ENCODE results near the gene TSC1.

The TSC1 gene

GRCh38 chr9:132886334-132886725, 58.1 kb downstream of the TSC1 start:
- no peak for DNase-seq

- no peak for DNase-seq
Observed at GRCh38 chr9:132885720-132886333, 58.6 kb downstream of the TSC1 start.

DNA sequence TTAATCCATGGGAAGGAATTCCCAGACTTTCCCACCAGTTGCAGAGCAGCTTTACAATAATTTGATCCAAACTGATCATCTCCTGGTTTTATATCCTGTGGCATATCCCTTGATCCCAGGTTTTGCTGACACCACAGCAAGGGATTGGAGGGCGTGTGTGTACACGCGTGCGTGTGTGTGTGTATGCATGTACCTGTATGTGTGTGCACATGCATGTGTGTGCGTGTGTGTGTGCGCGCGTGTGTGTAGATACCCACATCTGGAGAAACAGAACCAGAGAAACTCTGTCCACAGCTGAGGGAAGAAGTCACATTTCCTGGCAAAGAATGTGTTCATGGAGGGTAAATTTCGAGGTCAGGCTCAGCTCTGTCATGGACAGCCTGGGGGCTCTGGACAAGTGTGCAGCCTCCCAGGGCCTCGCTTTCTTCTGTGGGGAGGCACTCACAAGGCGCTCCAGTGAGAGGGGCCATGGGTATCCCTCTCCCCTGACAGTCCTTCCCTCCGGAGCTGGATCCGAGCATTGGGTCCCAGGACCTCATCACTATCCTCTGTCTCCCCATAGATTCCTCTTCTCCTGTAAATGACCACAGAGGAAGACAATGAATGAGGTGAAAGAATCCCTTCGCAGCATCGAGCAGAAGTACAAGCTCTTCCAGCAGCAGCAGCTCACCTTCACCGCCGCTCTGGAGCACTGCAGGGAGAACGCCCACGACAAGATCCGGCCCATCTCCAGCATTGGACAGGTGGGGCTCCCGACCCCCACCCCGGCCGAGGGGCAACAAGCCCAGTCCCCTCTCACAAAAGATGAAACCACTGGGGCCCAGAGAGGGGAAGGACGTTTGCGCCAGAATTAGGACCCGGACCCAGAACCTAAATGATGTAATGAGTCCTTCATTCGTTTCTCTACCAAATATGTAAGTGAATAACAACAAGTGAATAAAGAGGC, 60.8 kb downstream of the TSC1 start:
- no peak for DNase-seq

DNA sequence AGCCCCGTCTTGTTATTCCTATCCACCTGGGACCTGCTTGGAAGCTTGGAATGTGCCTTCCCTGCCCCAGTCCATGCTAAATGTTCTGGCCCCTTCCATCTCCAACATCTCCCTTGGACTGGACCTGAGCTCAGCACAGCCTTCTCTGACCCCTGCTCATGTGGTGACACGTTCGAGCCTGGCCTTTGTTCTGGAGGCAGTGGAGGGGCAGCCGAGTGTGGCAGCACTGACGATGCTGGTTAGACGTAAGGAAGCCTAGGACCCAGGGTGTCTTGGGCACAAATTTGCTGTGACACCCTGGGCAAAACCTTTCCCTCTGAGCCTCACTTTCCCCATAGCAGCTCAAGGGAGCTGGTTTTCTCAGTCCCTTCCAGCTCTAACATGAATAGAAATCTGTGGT, 61.8 kb downstream of the TSC1 start:
- no peak for DNase-seq

- DNase-seq: no peak
Observed at GRCh38 chr9:132881826-132882225, 62.6 kb downstream of the TSC1 start.

- DNase-seq: no peak
Observed at GRCh38 chr9:132880324-132880661, 64.1 kb downstream of the TSC1 start.

- DNase-seq: no peak
Observed at GRCh38 chr9:132879457-132880323, 64.7 kb downstream of the TSC1 start.

- peak; percentile 75 for DNase-seq
Observed at GRCh38 chr9:132878695-132879456, 65.5 kb downstream of the TSC1 start, which contains the start of gene SPACA9. TSS of gene SPACA9 (plus strand) at chr9:132878898. CDS start at chr9:132883948, 5,050 bp downstream.

DNA sequence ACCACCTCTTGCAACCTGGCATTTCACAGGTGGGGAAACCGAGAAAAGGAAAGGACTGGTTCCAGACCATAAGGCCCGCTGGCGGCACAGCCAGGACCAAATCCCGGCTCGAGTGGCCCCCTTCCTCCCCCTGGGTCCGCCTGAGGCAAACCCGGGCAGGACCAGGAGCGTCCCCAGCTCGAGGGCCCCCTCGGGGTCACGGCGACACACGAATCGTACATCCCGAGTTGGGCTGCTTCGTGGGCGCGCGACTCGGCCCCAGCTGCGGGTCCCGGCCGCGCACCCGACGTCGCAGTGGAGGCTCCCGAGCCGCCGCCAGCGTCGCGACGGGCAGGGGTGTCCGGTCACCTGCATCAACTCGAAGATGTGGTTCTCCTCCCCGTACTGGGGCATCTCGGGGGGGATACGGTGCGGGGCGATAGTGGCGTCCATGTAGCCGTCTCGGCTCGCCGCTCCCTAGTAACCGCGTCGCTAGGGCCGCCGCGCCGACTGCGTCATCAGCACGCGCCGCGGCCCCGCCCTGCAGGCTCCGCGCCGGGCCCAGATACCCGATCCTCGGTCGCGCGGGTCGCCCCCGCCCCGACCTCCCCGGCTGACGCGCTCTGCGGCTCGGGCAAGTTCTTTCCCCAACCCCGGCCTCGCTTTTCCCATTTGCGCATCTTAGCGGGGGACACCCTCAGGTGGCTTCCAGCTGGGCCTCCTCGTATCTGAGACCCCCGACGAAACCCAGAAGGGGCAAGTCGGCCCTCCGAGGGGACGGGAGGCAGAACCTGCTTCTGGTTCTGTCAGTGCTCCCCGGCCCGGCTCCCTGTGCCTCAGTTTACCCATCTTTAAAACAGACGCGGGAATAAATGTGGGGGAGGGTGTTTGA, 66.4 kb downstream of the TSC1 start, which contains the start of gene AK8:
AK8 (minus strand) TSS at position 461 of the 871 bp plus-strand sequence; CDS start at position 432, 29 bp downstream.
- DNase-seq: peak; percentile 92

DNA sequence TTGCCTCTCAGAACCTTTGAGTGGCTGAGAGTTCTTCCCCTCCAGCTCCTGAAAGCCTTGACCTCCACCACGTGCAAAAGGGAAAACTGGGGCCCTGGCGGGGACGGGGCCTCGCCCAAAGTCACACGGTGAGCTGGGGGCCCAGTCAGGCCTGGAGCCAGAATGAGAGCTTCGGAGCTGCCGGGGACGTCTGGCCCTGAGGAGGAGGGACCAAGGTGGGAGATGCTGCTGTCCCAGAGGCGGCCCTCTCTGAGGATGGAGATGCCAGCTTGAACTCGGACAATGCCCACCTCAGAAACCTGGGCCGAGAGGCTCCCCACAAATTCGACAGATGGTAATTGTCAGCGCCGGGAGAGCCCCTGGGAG, 67.0 kb downstream of the TSC1 start:
- no peak for DNase-seq

GRCh38 chr9:132876849-132877248, 67.6 kb downstream of the TSC1 start:
- DNase-seq: no peak

DNA sequence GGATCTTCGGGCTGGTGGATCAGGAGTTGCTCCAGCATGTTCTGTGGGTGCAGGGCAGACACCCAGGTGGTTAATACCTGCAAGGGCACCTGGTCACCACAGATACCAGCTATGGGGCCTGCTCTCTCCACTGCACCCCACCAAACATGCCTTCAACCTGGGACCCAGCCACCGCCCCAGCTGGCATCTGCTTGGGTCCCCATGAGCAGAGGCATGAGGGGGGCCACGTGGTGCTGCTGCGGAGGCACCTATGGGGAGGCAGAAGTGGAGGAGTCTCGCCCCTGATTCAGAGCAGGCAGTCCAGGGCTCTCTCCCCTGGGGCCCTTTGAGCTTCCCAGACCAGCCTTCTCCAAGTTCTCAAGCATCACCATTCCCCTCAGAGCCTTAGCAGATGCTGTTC, 69.3 kb downstream of the TSC1 start:
- no peak for DNase-seq

- DNase-seq: no peak
Observed at GRCh38 chr9:132873403-132873802, 71.0 kb downstream of the TSC1 start.

GRCh38 chr9:132869266-132869665, 75.2 kb downstream of the TSC1 start:
- DNase-seq: no peak

- no peak for DNase-seq
Observed at GRCh38 chr9:132866898-132867297, 77.5 kb downstream of the TSC1 start.

DNA sequence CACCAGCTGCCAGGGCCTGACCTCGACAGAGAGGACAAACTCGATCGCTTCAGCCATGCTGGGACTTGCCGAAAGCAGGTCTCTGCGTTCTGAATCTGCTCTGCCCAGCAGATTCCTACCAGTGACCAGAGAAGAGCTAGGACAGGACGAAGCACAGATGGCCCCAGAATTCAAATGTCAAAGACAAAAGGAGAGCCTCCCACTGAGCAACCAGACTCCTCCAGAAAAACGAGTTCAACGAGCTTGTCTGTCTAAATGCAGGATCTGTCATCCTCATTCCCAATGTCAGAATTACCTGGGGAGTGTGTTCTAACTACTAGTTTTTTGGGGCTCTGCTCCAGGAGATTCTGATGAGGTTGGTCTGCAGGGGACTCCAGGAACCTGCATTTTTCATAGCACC, 79.7 kb downstream of the TSC1 start:
- no peak for DNase-seq

DNA sequence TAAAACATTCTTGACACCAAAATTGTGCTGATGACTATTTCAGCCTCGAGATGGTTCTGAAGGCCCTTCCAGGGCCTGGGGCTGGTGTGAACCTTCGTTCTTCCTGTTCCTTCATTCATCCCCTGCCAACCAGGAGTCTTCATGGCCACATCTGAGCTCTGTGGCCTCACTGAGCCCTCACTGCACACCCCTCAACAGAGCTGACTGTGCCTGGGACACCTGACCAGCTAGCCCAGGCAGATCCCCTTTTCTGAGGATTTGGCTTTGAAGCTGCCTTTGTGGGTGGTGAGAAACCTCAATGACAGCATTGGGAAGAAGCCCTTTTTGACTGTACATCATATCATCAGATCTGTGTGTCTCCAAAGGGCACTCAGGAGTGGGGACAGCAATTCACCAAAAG, 80.1 kb downstream of the TSC1 start:
- DNase-seq: no peak

- no peak for DNase-seq
Observed at GRCh38 chr9:132863096-132863495, 81.3 kb downstream of the TSC1 start.

DNA sequence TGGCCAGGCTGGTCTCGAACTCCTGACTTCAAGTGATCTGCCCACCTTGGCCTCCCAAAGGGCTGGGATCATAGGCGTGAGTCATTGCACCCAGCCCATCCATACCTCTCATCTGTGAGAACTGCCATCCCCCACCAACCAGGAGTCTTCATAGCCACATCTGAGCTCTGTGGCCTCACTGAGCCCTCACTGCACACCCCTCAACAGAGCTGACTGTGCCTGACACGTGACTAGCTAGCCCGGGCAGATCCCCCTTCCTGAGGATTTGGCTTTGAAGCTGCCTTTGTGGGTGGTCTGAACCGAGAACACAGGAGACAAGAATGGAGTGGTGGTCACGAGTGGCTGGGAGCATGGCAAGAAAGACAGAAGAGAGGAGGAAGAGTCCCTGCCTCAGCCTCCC, 81.9 kb downstream of the TSC1 start:
- no peak for DNase-seq

DNA sequence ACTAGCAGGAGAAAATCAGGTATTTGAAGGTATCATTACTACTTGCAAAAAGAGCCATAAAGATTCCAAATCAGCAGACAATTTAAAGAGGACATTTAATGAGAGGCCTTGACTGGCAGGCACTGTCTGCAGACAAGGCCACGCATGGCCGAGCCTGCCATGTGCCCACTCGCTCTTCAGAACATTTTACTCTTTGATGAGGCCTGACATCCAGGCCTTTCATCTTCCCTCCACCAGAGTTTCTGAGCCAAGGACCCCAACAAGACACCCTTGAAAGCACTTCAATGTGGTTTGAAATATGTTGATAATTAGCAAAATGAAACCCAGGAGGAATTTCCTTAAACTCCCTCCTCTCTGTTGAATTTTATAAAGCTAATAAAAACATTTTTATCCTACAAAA, 82.8 kb downstream of the TSC1 start:
- DNase-seq: no peak

DNA sequence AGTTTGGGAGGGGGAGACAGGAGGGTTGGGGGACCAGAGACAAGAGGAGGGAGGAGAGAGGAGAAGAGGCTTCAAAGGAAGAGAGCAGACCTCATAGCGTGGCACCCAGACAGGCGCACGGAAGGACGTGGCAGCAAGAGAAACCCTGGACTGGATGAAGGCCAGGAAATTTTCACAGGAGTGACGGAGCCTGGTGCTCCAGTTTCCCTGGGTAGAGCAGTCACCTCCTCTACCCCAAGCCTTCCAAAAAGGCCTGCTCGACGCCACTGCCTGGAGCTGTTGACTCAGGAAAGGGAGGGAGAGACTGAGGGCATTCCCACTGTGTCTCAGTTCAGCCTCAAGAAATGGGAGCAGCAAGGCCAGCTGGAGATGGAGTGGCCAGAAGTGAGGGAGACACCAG, 85.7 kb downstream of the TSC1 start:
- no peak for DNase-seq

Data from activated effector memory CD4-positive, alpha-beta T cell treated with anti-CD3 and anti-CD28 coated beads, Interleukin-2, amount 50 U/mL, for 16 hours (primary cell).